Type B pancreatic cell (in vitro differentiated cells): ENCODE data around the gene GRIK4. TPM values are rescaled to one million over a fixed set of nuclear protein-coding genes. Genes with fewer than 3 reads are reported as not detected.

Experiments
- DNase-seq: peaks from one replicate; pipeline ENCODE4 v3.0.0; 2021; ENCODE audit warnings: mixed read lengths; ENCODE audit not compliant: unreplicated experiment; ENCODE audit errors: extremely low spot score
- H3K27ac Mint-ChIP-seq: 2 replicates; pipeline ENCODE4 v1.8.0; 2021; ENCODE audit warnings: mild to moderate bottlenecking, mixed read lengths
- H3K27me3 Mint-ChIP-seq: 2 replicates; pipeline ENCODE4 v1.8.0; 2021; ENCODE audit warnings: mixed read lengths
- H3K36me3 Mint-ChIP-seq: 2 replicates; pipeline ENCODE4 v1.8.0; 2021; ENCODE audit warnings: mixed read lengths
- H3K4me1 Mint-ChIP-seq: one replicate; pipeline ENCODE4 v1.8.0; 2021; ENCODE audit warnings: mixed read lengths; ENCODE audit not compliant: unreplicated experiment
- H3K4me3 Mint-ChIP-seq: 2 replicates; pipeline ENCODE4 v1.8.0; 2021; ENCODE audit warnings: mild to moderate bottlenecking, mixed read lengths
- H3K9me3 Mint-ChIP-seq: 2 replicates; pipeline ENCODE4 v1.8.0; 2021; ENCODE audit warnings: mixed read lengths
- total RNA-seq: library from RNA; stranded (reverse); gene quantifications from 2 replicates; pipeline ENCODE4 v1.2.1, GENCODE V29; 2021; ENCODE audit warnings: low replicate concordance
- TF ChIP-seq, protein P1 (sequence below): fragments of 200-600 bp; sonication (generic); conservative IDR thresholded peaks from 2 replicates; pipeline ENCODE4 v1.5.0; 2021; ENCODE audit warnings: antibody characterized with exemption, mild to moderate bottlenecking

Gene GRIK4
- total RNA-seq, 1 donor from 2014 or later = 0.72 TPM

DNA sequence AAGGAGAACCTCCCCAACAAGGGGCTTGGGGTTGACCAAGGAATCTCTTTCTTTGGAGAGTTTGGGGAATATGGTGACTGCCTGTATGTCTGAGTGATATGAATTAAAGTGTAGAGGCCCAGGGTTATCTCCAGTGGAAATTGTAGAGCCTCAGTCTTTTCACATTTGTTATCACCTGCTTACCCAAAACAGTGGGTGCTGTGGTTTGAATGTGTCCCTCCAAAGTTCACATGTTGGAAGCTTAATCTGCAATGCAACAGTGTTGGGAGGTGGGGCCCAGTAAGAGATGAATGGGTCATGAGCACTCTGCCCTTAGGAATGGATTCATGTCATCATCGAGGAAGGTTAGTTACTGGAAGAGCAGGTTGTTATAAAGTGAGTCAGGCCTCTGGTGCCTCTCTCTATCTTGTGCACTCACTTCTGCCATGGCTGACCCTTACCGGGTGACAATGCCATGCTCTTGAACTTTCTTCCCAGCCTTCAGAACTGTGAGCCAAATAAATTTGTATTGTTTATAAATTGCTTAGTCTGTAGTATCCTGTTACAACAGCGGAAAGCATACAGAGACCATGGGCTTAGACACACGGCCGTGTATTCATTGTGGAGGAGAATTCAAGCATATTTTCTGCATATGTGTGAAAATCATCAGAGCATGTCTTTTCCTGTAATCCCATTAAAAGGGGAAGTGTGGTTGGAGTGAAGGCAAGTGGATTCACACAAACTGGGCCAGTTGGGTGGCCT, 398.3 kb downstream of the GRIK4 start:
- DNase-seq = no peak
- TF ChIP-seq, protein P1, sequence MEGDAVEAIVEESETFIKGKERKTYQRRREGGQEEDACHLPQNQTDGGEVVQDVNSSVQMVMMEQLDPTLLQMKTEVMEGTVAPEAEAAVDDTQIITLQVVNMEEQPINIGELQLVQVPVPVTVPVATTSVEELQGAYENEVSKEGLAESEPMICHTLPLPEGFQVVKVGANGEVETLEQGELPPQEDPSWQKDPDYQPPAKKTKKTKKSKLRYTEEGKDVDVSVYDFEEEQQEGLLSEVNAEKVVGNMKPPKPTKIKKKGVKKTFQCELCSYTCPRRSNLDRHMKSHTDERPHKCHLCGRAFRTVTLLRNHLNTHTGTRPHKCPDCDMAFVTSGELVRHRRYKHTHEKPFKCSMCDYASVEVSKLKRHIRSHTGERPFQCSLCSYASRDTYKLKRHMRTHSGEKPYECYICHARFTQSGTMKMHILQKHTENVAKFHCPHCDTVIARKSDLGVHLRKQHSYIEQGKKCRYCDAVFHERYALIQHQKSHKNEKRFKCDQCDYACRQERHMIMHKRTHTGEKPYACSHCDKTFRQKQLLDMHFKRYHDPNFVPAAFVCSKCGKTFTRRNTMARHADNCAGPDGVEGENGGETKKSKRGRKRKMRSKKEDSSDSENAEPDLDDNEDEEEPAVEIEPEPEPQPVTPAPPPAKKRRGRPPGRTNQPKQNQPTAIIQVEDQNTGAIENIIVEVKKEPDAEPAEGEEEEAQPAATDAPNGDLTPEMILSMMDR = no peak
- no peak overlapping the region for H3K4me3 Mint-ChIP-seq
- H3K9me3 Mint-ChIP-seq = no peaks in the 10 kb centered on the region
- peaks cover 21% of the 10 kb centered on the region for H3K27me3 Mint-ChIP-seq
- H3K36me3 Mint-ChIP-seq = no peaks in the 10 kb centered on the region
- no peak overlapping the region for H3K27ac Mint-ChIP-seq
- H3K4me1 Mint-ChIP-seq = peaks cover 39% of the 10 kb centered on the region

DNA sequence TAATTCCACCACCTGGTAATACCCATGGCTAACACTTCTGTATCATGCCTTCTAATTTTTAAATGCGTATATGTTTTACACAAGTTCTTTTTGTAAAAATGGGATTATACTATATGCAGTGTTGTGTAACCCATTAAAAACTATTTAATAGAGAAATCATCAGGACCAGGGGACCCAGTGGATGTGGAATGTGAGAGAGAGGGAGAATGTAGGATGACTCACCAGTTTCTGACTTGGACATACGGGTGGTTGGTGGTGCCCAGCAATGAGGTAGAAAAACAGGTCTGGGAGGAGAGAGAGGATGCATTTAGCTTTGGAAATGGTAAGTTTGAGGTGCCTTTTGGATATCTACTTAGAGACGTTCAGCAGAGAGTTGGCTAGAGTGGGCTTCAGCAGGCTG, 400.4 kb downstream of the GRIK4 start:
- DNase-seq = no peak
- peaks cover 39% of the 10 kb centered on the region for H3K4me1 Mint-ChIP-seq
- TF ChIP-seq, protein P1 = no peak
- peaks cover 16% of the 10 kb centered on the region for H3K27me3 Mint-ChIP-seq
- no peak overlapping the region for H3K4me3 Mint-ChIP-seq
- H3K9me3 Mint-ChIP-seq = no peaks in the 10 kb centered on the region
- no peak overlapping the region for H3K27ac Mint-ChIP-seq
- H3K36me3 Mint-ChIP-seq = no peaks in the 10 kb centered on the region

DNA sequence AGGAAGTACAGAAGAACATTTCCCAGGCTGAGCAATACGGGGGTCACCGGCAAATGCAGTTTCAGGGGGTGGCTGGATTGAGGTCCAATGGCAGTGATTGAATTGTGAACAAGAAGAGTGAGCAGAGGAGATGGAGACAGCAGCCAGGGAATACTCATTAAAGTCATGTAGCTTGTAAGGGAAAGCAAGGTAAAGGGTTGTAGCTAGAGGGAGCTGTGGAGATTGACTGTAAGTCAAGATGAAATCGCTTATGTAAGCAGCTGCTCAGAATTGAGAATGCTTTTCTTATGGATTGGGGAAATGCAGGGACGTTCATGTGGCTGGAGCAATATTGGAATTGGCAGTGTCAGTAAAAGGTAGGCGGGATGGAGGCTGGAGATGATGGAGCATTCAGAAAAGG, 401.0 kb downstream of the GRIK4 start:
- no peak for DNase-seq
- H3K36me3 Mint-ChIP-seq = no peaks in the 10 kb centered on the region
- H3K9me3 Mint-ChIP-seq = no peaks in the 10 kb centered on the region
- H3K27ac Mint-ChIP-seq = no peak overlapping the region
- TF ChIP-seq, protein P1 = peak; percentile 49
- H3K4me1 Mint-ChIP-seq = peaks cover 40% of the 10 kb centered on the region
- no peak overlapping the region for H3K4me3 Mint-ChIP-seq
- peaks cover 16% of the 10 kb centered on the region for H3K27me3 Mint-ChIP-seq

DNA sequence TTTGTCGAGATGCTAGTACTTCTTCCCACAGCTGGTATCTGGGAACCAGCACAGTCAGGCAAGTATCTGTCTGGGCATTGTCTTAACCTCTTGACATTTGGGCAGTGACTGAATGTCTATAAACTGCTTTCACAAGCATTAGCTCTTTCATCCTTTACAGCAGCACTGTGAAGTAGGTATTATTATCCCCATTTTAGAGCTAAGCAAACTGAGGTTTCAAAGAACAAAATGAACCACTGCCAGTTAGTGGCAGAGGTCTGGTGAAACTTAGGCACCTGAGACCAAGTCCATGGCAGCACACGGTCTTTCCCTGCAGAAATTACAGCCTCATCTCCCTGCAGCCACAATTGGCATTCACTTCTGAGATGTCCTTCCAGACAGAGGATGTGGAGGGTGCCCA, 401.4 kb downstream of the GRIK4 start:
- DNase-seq = no peak
- Mint-ChIP-seq H3K36me3 (no peaks in the 10 kb centered on the region), H3K4me1 (peaks cover 42% of the 10 kb centered on the region), H3K4me3 (no peak overlapping the region), H3K9me3 (no peaks in the 10 kb centered on the region), H3K27ac (no peak overlapping the region), H3K27me3 (peaks cover 20% of the 10 kb centered on the region)
- TF ChIP-seq, protein P1 = no peak

DNA sequence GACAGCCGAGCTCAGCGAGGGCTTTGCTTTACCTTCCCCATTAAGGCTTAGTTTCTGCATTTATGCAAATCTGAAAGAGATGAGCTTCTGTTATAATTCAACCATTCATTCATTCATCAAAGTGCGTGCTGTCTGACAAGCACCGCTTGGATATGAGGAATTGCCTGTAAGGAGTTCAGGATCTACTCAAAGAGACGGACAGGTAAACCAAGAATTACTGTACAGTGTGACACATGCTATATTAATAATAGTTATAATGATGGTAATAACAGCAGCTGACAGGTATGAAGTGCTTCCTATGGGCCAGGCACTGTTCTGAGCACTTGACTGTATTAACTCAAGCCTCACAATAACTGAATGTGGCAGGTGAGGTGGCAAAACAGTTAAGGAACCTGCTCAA, 402.5 kb downstream of the GRIK4 start:
- no peak for DNase-seq
- no peak overlapping the region for H3K27ac Mint-ChIP-seq
- TF ChIP-seq, protein P1 = no peak
- no peaks in the 10 kb centered on the region for H3K9me3 Mint-ChIP-seq
- H3K27me3 Mint-ChIP-seq = peaks cover 29% of the 10 kb centered on the region
- H3K4me3 Mint-ChIP-seq = no peak overlapping the region
- H3K36me3 Mint-ChIP-seq = no peaks in the 10 kb centered on the region
- peaks cover 34% of the 10 kb centered on the region for H3K4me1 Mint-ChIP-seq
